Hepatocyte (in vitro differentiated cells): ENCODE results near the gene VPS13D.

Experiments
- CTCF ChIP-seq: fragments of 200-600 bp; sonication (generic); IDR thresholded peaks from 2 replicates; pipeline ENCODE4 v1.5.1; 2016; ENCODE audit warnings: antibody characterized with exemption, mild to moderate bottlenecking; ENCODE audit not compliant: poor library complexity
- EZH2 ChIP-seq: fragments of 200-600 bp; sonication (generic); IDR thresholded peaks from 2 replicates; pipeline ENCODE4 v1.6.1; 2016; ENCODE audit warnings: antibody characterized with exemption, mild to moderate bottlenecking, borderline replicate concordance
- EZH2phosphoT487 ChIP-seq: fragments of 200-600 bp; sonication (generic); IDR thresholded peaks from one replicate; pipeline ENCODE4 v1.6.1; 2018; ENCODE audit warnings: antibody characterized with exemption, mild to moderate bottlenecking, low read depth, moderate library complexity; ENCODE audit not compliant: unreplicated experiment, severe bottlenecking

GRCh38 chr1:12561121-12561520 is 331.3 kb downstream of the VPS13D start:
- TF ChIP-seq EZH2 = no peak
- no peak for TF ChIP-seq CTCF
- TF ChIP-seq EZH2phosphoT487 = no peak
